ENCODE measurements around the gene C10orf95.

The C10orf95 gene

GRCh38 chr10:102413806-102414561, 37.4 kb downstream of the C10orf95 start:
- no peak for DNase-seq

- DNase-seq: peak; percentile 87
Observed at GRCh38 chr10:102413053-102413705, 38.2 kb downstream of the C10orf95 start.

- no peak for DNase-seq
Observed at GRCh38 chr10:102412293-102412692, 39.0 kb downstream of the C10orf95 start.

- DNase-seq: peak; percentile 44
Observed at GRCh38 chr10:102411341-102412255, 39.7 kb downstream of the C10orf95 start.

- peak; percentile 86 for DNase-seq
Observed at GRCh38 chr10:102410429-102411073, 40.8 kb downstream of the C10orf95 start.

- peak; percentile 75 for DNase-seq
Observed at GRCh38 chr10:102409604-102410428, 41.5 kb downstream of the C10orf95 start.

GRCh38 chr10:102408728-102409603, 42.4 kb downstream of the C10orf95 start:
- DNase-seq: peak; percentile 85

- no peak for DNase-seq
Observed at GRCh38 chr10:102408131-102408727, 43.1 kb downstream of the C10orf95 start.

GRCh38 chr10:102407425-102408130, 43.8 kb downstream of the C10orf95 start:
- no peak for DNase-seq

GRCh38 chr10:102406815-102407214, 44.5 kb downstream of the C10orf95 start:
- DNase-seq: no peak

GRCh38 chr10:102405632-102406031, 45.7 kb downstream of the C10orf95 start:
- no peak for DNase-seq

GRCh38 chr10:102405108-102405571, 46.2 kb downstream of the C10orf95 start:
- no peak for DNase-seq

- DNase-seq: no peak
Observed at GRCh38 chr10:102404361-102405107, 46.8 kb downstream of the C10orf95 start.

- DNase-seq: no peak
Observed at GRCh38 chr10:102403115-102403514, 48.2 kb downstream of the C10orf95 start.

- DNase-seq: no peak
Observed at GRCh38 chr10:102402512-102402896, 48.8 kb downstream of the C10orf95 start.

GRCh38 chr10:102401735-102402511, 49.4 kb downstream of the C10orf95 start:
- no peak for DNase-seq

- DNase-seq: no peak
Observed at GRCh38 chr10:102401342-102401654, 50.0 kb downstream of the C10orf95 start.

Measured in eye (tissue), 1 donor.